A204.1 (cell line): ENCODE measurements around the gene ASCL1.

ENCODE experiments used
- FAIRE-seq: peaks from 2 replicates; lab custom pipeline; 2012; peaks lifted over from hg19 to GRCh38; lab: Jason Lieb, UNC

Gene ASCL1

GRCh38 chr12:102957339-102958050 lies at the start of gene ASCL1:
ASCL1 (plus strand) TSS chr12:102957674; CDS start chr12:102958245, 571 bp downstream.
- no peak for FAIRE-seq

DNA sequence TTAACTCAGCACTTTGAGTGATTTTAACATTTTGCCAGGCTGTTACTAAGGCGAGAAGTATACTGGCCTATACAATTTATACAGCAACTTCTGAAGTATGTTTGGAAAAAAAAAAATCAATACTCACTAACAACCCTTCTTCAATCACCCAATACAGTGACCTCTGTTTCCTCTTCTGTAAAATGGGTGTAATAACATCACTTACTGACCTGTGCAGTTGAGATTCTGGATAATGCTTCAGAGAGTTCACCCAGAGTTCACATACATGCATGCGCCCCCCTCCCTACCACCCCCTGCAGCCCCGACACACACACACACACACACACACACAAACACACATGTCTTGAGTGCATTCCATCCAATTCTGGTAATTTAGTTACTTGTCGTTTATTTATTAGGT lies 49.6 kb upstream of the ASCL1 start:
- no peak for FAIRE-seq

DNA sequence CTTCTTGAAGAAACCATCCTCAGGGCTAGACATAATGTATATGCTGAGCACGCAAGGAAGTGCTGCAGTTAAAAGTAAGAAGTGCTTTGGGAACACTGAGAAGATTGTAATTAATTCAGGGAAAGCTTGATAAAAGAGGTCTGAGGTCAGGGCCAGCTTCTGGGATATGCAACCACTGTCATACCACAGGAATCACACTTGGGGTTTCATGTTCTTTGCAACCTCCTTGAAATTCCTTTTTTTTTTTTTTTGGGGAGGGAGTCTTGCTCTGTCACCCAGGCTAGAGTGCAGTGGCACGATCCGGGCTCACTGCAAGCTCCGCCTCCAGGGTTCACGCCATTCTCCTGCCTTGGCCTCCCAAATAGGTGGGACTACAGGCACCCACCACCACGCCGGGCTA lies 47.3 kb upstream of the ASCL1 start:
- no peak for FAIRE-seq

DNA sequence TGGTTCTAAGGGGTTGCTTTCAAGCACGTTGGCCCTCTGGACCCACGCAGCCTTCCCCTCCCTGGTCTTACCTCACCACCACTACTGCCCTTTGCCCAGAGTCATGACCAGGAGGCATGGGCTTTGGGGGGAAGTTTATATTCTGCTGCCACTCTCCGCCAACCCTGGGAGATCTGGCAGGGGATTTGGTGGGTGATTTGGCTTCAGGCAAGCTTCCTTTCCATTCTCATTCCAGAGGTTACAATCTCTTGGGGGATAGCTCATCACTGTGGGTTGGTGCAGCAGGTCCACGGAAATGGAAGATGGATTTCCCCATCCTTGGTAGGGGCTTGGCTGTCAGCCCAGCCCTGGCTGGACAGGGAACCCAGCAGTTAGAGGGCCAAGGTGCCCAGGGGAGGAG lies 46.7 kb upstream of the ASCL1 start:
- FAIRE-seq, result no peak

DNA sequence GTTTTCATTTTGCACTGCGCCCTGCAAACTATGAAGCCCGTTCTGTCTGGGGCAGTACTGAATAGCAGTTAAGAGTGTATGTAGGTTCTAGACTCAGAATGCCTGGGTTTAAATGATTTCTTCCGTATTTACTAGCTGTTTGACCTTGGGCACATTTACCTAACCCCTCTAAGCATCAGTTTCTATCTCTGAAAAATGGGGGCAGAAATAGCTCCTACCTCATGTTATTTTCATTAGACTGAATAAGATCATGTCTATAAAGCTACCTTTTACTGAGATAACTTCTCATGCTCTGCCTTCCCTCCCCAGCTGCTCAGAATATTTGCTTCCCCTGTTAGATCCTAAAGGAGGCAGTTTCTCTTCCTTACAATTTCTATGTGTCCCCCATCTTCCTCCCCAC lies 46.2 kb upstream of the ASCL1 start:
- no peak for FAIRE-seq

GRCh38 chr12:102912258-102912657 lies 45.2 kb upstream of the ASCL1 start:
- FAIRE-seq, result no peak

- FAIRE-seq, result no peak
Observed at GRCh38 chr12:102913453-102914226, 43.8 kb upstream of the ASCL1 start.

DNA sequence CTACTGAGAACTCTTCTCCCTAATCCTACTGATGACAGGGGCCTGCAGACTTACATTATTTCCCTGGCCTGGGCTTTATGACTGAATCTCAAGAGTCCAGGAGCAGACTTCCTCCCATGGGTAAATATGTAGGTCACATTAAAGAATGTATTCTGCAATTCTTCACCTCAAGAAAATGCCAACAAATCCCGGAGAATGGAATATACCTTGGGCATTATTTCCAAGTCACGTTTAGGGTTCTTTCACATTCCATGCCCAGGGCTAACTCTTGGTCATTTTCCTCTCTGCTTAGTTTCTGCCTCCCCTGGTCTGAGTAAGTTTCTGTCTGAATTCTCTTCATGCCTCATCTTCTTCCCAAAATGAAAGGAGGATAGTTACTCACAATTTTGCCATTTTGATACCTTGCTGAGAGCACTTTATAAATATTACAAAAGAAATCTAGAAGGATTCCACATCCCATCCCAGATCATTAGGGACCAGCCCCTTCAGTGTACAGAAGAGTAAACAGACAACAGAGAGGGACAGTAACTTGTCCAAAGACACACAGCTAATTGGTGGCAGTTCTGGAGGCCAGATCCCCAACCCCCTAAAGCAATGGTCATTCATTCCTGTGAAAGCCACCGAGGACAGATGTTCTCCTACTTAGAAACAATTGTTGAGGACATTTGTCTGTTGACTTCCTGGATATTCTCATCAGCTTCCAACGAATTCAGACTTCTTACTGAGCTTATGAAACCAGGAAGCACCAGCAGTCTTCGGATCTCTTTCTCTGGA lies 41.0 kb upstream of the ASCL1 start:
- FAIRE-seq, result no peak

GRCh38 chr12:102917026-102917787 lies 40.3 kb upstream of the ASCL1 start, which contains the start of gene PAH:
PAH (minus strand) TSS chr12:102917244; CDS start chr12:102917130, 114 bp downstream.
- no peak for FAIRE-seq

DNA sequence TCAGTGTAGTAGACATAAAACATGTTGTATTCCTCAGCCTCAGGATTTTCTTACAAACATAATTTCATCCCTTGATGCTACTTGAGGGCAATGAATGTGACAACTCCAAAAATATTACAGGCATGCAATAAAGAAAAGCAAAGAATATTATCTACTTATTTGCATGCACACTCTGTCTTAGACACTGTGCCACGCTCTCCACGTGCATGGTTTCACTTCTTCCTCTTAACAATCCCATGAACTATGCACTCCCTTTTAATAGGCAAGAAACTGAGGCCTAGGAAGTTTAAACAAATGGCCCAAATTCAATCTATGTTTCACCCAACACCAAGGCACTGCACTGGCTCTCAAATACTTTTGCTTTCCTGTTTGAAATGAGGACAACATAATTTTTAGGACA lies 38.6 kb upstream of the ASCL1 start:
- FAIRE-seq, result no peak

- no peak for FAIRE-seq
Observed at GRCh38 chr12:102920271-102920670, 37.2 kb upstream of the ASCL1 start.

DNA sequence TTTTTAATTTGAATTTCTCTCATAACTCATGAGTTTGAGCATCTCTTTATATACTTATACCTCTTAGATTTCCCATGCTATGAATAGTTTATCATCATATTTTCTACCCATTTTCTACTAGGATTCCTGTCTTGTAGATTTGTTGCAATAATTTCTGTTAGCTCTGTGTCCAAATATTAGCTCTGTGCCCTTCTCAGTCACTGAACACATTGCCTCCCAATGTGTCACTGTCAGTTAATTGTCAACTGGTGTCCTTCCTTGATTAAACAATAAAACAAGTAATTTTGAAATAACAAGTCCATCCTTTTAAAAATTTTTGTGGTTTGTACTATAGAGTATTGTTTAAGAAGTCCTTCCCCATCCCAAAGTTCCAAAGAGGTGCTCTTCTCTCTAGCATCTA lies 36.2 kb upstream of the ASCL1 start:
- FAIRE-seq, result no peak

- FAIRE-seq, result no peak
Observed at GRCh38 chr12:102927220-102927619, 30.3 kb upstream of the ASCL1 start.

- FAIRE-seq, result no peak
Observed at GRCh38 chr12:102933168-102933567, 24.3 kb upstream of the ASCL1 start.

DNA sequence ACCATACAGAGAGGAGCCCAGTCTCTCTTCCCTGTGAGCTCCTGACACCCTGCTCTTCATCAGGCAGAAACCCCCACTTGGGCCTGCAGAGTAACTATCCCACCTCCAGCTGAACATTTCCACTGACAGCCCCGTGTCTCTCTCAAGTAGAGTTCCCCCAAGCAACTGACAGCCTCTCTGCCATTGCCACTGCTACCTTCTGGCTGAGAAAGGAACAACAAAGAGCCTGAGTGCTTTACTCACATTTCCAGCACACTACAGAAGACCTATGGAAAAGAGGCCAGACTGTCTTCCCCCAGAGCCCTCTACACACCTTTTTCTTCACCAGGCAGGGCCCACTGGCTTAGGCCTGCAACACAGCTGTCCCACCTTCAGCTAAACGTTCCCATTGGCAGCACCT lies 18.4 kb upstream of the ASCL1 start:
- FAIRE-seq, result no peak

DNA sequence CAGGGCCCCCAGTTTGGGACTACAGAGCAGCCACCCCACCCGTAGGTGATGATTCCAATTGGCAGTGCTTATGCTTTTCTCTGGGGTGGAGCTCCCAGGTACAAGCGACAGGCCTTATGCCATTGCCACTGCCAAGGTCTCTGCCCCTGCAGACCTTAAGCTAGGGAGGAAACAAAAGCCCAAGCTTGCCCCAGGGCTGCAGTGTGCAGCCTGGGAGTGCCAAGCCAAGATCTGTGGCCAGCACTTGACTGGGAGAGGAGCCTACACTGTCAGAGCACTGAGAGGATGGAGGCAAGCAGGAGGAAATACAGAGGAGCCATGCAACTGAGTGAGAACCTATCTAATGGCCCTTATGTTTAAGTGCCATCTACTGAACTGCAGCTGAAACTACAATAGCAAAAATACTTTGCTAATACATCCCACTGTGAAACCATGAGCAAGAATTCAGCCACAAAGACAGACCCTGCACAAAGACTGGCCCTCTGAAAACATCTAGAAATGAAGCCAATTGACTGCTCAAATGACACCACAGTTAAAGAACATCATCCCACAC lies 17.7 kb upstream of the ASCL1 start:
- FAIRE-seq, result no peak

GRCh38 chr12:102946042-102946441 lies 11.4 kb upstream of the ASCL1 start:
- no peak for FAIRE-seq

DNA sequence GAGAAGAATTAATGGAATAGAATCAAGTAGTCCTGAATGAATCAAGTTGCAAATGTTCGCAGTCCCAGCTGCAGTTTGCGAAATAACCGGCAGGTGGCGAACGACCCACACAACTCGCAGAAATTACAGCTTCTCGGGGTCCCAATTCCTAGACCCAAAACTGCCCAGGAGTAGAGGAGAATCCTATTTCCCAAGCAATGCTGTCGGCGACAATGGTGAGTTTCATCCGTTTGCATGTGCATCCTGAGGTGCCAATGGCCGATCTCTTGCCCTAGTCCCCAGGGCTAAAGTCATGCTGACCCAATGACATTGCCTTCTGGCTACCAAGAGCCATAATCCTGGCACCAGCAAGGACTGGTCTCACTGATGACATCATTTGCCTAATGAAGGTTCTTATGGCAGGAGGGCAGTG lies 8.5 kb upstream of the ASCL1 start:
- FAIRE-seq, result no peak

DNA sequence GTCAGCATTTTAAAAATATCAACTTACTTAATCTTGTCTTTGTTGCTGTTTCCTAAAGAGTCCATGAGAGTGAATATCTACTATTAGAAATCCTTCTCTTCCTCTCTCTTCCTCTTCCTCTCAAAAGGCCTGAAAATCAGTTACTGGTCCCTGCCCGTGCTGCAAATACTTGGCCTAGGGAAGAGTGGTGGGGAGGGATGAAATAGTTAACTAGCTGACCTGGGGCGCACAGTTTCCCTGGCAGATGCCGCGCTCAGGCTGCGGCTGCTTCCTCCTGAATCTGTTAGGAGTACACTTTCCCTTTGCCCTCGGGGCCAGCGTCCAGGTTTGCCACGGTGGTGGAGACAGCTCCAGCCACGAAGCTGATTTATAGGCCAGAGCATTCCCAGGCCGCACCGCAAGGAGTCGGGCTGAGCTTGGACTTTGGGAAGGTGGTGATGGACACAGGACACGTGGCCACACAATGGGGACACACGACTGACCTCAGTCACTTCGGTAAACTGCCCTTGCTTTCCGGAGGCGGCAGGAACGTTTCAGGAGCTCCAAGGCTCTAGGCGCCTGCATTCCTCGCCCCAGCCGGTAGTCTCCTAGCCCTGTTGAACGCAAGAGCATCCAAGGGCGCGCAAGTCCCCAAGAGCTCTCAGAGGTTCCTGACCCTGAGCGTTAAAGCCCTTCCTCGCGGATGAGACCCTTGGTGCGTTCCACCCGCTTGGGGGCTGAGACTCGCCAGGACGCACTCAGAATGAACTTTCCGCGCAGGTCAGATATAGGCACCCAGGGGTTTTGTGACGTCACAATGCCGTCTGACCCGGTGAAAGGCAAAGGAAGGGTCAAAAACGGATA lies 7.1 kb upstream of the ASCL1 start:
- no peak for FAIRE-seq

DNA sequence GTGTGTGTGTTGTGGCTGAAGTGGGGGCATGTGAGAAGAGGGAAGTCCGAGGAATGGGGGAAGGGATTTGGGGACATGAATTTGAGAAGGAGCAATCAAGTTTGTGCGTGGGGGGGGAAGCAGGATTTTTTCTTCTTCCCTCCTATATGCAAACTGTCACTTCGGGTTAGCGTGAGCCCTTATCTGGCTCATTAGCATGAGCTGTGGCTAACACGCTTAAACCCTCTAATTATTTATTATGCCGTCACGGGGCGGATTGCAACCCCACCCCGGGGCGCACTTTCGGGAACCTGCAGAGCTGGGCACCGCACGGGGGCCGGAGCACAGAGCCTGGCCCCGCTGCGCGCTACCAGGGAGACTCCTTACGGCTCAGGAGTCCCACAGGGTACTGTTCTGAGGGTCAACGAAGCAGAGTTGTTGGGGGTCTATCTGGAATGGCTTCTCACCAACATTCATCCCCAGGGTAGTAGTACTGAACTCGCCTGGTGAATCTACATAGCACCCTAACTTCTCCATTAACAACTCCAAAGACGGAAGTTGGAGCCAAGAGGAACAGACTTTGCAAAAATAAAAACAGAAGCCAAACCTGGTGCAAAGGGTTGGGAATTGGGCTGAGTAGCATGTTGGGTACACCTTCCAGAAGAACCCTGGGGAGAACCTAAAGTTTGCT lies 6.4 kb upstream of the ASCL1 start:
- no peak for FAIRE-seq
